HT-29 (cell line): ENCODE measurements around the gene ZNF212. TPM values are rescaled to one million over a fixed set of nuclear protein-coding genes. Genes with fewer than 3 reads are reported as not detected.

Experiments
- DNase-seq: peaks from one replicate; pipeline ENCODE4 v3.0.0-alpha.2; 2015; ENCODE audit warnings: low spot score
- total RNA-seq: library from RNA; depleted of rRNA; stranded (reverse); fragments of >200 nt; shearing (Covaris generic); gene quantifications from 2 replicates; pipeline ENCODE4 v1.2.3, GENCODE V29; 2014; rRNA removed

ZNF212 gene
- total RNA-seq: 11.9 and 20.9 TPM in 2 replicates

DNA sequence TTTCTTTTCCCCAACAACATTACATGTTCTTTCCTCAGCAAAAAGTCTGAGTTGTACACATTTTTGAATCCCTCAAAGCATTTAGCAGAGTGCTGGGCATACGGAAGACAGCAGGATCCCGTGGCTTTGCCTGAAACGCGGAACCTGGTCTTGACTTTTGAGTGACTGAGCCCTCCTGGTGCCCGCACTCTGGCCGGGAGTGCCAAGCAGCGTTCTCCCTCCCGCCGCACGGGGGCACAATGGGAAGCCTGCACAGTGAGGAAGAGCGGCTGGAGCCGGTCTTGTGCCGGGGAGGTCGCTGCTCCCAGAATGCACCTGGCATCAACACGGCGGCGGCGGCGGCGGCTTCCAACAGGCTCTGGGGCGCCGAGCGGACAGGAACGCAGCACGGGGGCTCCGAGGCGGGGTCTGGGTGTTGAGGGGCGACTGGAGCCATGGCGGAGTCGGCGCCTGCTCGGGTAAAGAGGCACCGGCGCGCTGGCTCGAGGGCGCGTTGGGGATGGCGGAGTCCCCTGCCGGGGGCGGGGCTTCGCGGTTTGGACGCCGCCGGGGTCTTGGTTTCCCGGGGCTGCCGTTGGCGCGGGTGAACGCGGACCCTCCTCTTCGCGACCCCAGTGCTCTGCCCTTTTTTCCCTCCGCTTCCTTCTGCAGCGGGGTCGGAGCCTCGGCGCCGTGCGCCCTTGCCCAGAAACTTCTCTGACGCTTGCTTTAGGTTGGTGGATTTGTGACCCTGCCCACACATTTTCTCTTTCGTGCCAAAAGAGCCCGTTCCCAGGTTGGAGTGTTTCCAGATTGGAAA is at the start of gene ZNF212:
Gene ZNF212 (plus strand): TSS at position 307 of the 799 bp plus-strand sequence. CDS start 128 bp downstream, at position 435.
- peak; percentile 97 for DNase-seq

DNA sequence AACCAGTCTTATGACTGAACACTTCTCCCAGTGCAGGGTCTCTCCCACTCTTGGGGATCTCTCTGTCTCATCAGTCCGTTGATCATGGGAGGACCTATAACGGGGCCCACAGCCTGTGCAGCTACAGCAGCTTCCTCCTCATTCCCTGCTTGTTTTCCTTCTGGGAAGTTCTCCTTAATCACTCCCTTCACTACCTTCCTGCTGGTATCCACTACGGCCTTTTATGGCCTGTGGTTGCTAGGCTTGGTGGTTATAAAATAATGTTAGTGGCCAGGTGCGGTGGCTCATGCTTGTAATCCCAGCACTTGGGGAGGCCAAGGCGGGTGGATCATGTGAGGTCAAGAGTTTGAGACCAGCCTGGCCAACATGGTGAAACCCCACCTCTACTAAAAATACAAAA is 47.6 kb upstream of the ZNF212 start:
- DNase-seq: no peak

DNA sequence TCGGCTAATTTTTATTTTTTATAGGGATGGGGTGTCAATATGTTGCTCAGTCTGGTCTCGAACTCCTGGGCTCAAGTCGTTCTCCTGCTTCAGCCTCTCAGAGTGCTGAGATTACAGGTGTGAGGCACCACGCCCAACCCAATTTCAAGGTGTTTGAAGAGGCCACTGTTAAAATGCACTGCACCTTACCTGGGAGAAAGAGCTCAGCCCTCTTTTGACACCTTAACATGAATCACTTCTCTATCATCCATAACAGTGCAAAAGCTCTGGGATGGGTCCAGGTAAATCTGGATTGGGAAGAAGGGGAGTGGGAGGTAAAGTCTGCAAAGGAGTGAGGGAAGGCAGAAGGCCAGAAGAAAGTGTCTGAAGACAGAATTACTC is 44.7 kb upstream of the ZNF212 start:
- DNase-seq: no peak

DNA sequence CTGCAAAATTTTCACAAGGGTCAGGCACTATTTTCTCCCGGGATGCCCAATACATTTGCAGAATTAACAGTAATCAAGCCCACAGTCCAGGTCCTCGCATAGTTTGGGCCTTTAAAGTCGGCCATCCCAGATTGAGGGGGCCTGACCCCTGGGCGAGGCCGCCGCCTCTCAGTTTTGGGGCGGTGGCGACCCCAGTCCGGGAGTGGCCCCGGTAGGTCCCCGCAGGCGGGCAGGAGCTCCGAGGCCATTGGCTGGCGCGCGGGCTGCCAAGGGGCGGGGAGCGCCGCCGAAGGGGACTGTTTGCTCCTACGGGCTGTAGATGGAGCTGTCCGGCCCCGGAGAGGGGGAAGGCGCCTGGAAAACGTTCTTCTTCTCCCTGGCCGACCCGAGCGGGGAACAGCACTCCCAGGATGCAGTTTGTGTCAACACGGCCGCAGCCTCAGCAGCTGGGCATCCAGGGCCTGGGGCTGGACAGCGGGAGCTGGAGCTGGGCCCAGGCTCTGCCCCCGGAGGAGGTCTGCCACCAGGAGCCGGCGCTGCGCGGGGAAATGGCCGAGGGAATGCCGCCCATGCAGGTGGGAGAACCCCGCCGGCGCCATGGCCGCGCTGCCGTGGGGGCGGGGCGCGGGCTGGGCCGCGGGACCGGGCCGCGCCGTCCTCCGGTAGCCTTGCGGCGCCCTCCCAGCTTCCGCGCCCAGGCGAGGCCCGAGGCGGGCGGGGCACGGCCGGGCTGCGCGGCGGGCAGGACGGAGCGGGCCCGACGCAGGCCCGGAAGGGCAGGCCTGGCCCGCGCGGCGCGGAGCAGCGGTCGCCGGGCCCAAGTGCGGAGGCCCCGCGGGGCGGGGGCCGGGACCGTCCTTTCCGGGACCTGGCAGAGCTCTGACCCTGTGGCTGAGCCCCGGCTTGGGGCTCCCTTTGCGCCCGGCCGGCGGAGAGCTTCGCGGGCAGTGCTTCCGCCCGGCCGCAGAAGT is 44.0 kb upstream of the ZNF212 start, which contains the start of gene ZNF282:
Gene ZNF282 (plus strand): TSS at position 367 of the 971 bp plus-strand sequence. CDS start 44 bp downstream, at position 411.
- DNase-seq: peak; percentile 98

DNA sequence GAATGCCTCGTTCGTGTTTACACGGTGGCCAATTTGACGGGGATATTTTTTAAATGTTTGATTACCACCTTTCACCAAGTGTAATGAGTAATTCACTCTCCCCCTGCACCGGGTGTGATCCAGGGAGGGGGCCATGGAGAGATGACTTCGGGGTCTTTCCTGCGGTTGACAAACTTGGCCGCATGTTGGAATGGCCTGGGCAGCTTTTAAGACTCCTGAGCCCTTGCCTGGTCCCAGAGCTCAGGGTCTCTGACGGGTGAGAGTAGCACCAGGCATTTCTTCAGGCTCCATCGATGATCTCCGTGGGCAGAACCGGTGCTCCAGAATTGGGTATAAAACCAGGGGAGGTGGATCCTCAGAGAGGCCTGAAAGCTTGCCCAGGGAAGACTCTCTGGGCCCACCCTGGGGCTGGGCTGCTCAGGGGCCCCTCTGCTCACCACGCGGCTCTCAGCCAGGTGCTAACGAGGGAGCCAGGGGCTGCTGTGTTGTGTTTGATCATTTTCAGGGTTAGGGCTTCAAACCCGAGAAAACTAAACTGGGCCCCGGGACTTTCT is 43.2 kb upstream of the ZNF212 start:
- DNase-seq: peak; percentile 56

DNA sequence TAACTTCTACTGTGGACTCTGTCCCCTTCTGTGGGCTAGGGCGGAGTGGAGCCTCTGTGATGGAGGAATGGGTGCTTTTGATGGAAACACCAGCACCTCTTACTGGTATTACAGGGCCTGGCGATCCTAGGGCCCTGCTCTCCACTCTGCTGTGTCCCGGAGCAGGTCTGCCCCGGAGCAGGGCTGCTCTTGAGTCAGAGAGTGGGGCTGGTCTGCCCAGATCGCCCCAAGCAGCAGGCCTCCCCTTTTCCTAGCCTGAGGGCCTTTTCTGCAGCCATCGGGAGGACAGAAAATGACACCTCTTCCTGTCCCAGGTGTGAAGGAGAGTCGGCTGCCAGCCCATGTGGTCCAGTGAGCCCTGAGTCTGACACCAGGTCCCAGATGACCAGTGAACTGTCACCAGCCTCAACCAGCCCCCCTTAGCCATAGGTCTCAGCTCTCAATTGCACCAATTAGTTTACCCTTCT is 42.7 kb upstream of the ZNF212 start:
- peak; percentile 55 for DNase-seq

DNA sequence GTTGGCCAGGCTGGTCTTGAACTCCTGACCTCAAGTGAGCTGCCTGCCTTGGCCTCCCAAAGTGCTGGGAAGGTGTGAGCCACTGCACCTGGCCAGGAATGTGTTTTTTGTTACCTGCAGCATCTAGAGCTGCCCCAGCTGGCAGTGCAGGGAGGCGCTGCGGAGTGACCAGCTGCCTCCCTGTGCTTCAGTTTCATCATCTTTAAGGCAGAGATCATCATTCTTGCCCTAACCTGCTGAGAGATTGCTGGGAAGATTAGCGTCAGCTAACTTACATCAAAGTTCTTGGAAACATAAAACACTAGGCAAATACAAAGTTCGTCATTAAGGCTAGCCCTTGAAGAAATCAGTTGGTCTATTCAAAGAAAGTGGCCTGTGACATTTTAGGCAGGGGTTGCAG is 41.8 kb upstream of the ZNF212 start:
- DNase-seq: no peak

DNA sequence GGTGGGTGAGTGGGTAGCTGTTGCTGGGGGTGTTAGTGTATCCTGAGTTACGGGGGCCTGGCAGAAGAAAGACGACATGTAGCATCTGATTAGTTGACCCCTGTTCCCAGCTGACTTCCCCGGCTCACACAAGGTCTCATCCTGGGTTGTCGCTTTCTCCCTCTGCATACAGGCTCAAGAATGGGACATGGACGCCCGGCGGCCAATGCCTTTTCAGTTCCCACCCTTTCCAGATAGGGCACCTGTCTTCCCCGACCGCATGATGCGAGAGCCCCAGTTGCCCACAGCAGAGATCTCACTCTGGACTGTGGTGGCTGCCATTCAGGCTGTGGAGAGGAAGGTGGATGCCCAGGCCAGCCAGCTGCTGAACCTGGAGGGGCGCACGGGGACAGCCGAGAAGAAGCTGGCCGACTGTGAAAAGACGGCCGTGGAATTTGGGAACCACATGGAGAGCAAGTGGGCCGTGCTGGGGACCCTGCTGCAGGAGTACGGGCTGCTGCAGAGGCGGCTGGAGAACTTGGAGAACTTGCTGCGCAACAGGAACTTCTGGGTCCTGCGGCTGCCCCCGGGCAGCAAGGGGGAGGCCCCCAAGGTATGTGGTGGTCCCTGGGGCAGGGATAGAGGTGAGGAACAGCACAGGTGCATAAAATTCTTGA is 41.2 kb upstream of the ZNF212 start:
- DNase-seq: no peak

DNA sequence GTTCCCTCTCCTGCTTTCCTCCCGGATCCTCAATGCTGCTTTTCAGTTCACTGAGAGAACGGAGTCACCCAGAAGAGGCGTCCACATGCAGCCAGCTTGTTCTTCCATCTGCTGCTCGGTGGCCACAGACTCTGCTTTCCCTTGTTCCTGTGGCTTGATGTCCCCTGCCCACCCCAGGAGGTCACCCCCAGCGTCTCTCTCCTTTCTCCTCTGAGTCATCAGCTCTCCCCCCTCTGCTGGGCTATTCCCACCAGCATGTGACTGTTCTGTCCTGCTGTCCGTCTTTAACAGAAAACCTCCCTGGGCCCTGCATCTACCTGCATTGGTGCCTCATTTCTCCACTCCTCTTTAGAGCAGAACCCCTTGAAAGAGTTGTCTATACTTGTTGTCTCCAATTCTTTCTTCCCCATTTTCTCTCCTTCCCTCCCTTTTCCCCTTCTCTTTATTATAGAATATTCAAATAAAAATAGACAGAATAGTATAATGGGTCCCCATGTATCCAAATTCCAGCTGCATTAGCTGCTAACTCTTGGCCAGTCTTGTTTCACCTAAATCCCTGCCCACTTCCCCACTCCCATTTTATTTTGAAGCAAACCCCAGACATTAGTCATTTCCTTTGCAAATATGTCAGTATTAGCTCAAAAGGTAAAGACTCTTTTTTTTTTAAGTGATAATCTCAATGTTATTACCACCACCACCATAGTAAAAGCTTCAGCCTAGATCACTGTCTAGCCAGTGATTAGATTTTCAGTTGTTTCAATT is 40.0 kb upstream of the ZNF212 start:
- no peak for DNase-seq

DNA sequence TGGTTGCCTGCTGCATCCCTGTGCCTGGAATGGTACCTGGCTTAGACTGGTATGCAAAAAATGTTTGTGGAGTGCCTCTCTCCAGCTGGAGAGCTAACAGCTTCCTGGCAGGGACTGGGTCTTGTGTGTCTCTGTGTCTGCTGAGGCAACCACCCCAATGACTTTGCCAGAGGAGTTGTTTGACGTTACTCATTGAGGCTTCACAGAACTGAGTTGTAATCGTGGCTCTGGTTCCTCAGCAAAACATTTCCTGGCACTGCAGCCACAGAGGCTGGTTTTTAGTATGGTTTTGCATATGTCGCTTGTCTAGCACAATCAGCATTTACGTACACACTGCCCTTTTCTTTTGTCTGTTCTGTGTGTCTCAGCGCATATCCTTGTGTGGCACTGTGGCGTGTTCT is 36.6 kb upstream of the ZNF212 start:
- DNase-seq: no peak

DNA sequence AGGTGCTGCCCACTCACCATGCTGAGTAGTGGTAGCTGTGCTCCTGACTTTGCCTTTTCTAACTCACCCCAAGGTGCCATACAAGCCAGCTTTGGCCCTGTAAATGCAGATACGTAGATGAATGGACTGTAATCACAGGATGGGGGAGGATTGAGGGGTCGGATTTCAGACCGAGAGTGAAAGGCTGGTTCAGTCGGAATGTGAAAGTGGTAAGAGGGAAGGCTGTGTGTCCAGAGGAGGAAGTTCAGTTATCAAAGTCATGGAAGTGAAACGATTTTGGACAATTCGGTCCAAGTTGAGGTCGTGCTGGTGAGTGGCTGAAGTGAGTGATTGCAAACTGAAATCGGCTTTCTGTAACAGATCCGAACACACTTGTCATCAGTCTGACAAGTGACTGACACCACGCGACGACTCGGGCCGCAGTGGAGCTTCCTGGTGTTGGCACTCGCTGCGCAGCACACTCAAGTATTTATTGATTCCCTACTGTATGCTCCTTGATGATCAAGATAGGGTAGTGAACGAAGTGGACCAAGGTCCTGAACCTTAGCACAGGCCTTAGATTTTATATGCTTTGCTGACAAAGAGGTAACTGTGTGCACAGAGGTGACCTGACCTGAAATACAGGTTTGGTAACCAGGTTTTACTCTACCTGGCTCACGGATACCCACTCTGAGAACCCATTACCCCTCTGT is 33.6 kb upstream of the ZNF212 start:
- peak; percentile 95 for DNase-seq

DNA sequence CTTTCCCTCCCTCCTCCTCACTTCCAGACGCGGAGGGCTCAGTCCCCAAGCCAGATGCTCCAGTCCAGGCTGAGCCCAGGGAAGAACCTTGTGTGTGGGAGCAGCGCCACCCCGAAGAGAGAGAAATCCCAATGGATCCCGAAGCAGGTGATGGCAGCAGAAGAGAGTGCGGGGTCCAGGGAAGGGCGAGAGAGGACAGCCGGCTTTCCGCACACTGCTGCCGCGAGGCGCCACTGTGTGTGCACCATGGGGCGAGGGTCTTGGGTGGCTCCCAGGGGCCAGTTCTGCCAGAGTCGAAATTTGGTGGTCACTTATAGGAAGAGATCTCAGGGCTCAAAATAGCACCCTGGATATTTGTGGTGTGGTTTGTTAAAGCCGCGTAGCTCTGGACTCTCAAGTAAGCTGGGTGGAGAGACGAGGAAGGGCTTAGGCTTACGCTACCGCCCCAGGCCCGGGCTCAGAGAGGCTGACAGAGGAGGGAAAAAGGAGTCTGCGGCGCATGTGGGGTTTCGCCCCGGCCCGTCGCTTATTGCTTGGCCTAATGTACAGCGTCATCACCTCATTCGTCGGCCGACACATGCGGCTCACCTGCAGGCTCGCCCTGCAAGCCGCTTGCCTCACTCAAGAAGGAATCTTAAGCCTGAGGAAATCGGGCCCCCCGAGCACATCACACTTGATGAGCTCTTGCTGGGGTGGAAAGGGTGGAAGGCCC is 32.0 kb upstream of the ZNF212 start:
- no peak for DNase-seq

DNA sequence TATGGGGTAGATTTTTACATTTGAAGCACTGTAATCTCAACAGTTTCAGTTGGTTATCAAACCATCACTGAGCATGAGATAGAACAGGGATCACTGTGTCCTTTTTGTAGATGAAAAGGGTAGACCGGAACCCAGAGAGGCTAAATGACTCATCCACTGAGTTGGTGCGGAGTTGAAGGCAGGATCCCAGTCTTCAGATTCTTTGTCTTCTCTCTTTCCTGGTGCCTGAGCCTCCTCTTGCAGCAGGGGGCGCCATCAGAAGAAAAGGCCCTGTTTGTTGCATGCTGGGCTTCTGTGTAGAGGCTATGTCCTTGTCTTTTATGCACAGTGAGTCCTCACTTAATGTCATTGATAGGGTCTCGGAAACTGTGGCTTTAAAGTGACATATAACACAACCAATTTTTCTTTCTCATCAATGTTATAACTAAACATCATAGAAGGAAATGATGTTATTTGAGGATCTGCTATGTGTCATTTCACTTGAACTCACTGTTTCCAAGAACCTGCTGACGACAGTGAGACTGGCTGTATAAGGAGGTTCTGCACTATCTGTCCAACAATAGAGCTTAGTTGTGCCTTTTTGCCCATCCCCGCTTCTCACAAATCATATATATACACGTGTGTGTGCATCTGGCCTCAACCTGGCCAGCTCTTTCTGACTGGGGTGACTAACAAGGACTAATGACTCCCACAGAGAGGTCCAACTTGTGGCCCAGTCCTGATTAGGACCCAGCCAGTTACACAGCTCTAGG is 29.8 kb upstream of the ZNF212 start:
- DNase-seq: peak; percentile 85

DNA sequence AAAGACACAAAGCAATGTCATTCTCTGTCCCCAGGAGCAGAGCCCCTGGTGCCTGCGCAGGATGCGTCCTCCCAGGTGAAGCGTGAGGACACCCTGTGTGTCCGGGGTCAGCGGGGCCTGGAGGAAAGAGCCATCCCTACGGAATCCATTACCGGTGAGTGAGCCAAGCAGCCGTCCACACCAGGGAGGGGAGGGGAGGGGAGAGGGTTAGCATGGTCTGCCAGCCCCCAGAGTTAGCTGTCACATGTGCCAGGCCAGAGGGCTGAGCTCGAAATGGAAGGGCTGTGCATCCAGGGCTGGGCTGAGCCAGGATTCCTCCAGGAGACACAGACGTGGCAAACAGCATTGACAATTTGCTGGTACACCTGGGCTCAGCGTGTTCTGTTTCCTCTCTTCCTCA is 28.9 kb upstream of the ZNF212 start:
- no peak for DNase-seq

DNA sequence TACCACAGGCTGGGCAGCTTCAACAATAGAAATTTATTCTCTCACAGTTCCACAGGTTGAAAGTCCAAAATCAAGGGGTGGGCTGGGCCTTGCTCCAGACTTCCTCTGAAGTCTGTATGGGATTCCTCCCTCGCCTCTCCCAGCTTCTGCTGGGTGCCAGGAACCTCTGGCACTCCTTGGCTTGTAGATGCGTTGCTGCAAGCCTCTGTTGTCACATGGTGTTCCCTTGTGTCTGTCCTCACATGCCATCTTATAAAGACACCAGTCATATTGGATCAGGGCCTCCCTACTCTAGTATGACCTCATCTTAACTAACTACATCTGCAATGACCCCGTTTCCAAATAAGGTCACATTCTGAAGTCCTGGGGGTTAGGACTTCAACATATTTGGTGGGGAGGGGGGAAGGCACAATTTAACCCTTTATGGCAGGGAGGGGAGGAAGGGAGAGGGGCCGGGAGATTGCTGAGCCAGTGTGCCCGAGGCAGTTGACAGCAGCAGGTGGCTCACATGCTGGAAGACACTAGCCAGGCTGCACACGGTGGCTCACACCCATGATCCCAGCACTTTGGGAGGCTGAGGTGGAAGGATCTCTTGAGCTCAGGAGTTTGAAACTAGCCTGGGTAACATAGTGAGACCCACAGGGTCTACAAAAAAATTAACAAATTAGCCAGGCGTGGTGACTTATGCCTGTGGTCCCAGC is 25.3 kb upstream of the ZNF212 start:
- DNase-seq: no peak

DNA sequence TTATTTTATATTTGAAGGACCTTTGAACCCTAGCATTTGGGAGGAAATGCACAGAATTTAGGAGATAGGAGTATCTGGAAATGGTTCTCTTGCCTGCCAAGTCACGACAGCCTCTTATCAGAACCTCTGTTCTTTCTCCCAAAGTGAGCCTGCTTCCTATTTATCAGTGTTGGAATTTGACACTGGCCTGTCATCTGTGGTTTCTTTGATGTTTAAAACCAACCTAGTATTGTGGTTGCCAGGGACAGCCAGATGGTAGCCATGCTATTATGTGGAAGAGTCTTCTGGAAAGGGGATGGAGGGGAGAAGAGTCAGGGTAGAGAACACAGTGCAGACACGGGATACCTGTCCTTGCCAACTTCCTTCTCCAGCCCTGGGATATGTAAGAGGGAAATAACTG is 23.0 kb upstream of the ZNF212 start:
- DNase-seq: no peak

DNA sequence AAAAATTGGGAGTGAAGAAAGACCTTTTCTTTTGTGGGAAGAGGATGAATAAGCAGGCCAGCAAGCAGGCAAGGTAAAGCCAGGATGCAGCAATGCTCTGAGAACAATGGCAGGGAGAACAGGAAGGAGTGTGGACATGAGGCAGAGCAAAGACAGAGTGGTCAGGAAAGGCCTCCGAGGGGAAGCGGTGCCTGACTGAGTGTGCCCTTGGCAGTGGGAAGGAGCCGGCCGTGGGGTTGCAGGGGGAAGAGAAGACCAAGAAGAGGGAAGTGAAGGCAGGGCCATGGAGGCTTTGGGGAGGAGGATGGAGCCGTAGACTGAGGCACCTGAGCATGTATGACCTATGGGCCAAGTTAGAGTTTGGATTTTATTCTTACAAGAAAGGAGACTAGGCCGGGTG is 21.9 kb upstream of the ZNF212 start:
- no peak for DNase-seq
